SJSA1 (cell line): Measurements from ENCODE around the gene RFX3. TPM values are rescaled to one million over a fixed set of nuclear protein-coding genes. Genes with fewer than 3 reads are reported as not detected.

Source experiments
- DNase-seq, 2 experiments: peaks; one replicate each; pipeline ENCODE4 v3.0.0-alpha.2; 2015 to 2020; ENCODE audit warnings: low spot score in 2 of 2, low read depth in 1 of 2
- H3K27ac ChIP-seq: fragments of 250-450 bp; sonication (Bioruptor Pico); 2 replicates; pipeline ENCODE4 v1.5.1; 2020; ENCODE audit warnings: mild to moderate bottlenecking, moderate library complexity
- H3K27me3 ChIP-seq: fragments of 250-450 bp; sonication (Bioruptor Pico); replicated peaks from 2 replicates; pipeline ENCODE4 v1.5.1; 2020; ENCODE audit warnings: mild to moderate bottlenecking, moderate library complexity
- H3K36me3 ChIP-seq: fragments of 250-450 bp; sonication (Bioruptor Pico); 2 replicates; pipeline ENCODE4 v1.5.1; 2020; ENCODE audit warnings: mild to moderate bottlenecking
- H3K4me1 ChIP-seq: fragments of 250-450 bp; sonication (Bioruptor Pico); replicated peaks from 2 replicates; pipeline ENCODE4 v1.6.1; 2021; ENCODE audit warnings: mild to moderate bottlenecking
- H3K4me3 ChIP-seq: fragments of 250-450 bp; sonication (Bioruptor Pico); 2 replicates; pipeline ENCODE4 v1.5.1; 2020; ENCODE audit warnings: mild to moderate bottlenecking
- H3K9me3 ChIP-seq: fragments of 250-450 bp; sonication (Bioruptor Pico); replicated peaks from 2 replicates; pipeline ENCODE4 v1.5.1; 2020; ENCODE audit warnings: mild to moderate bottlenecking
- total RNA-seq: library from RNA; depleted of rRNA; stranded (reverse); fragments of >200 nt; shearing (Covaris generic); gene quantifications from 2 replicates; pipeline ENCODE4 v1.2.3, GENCODE V29; 2014

RFX3 gene
- total RNA-seq, 1 experiment from 2014 or later, result 0.32 TPM

DNA sequence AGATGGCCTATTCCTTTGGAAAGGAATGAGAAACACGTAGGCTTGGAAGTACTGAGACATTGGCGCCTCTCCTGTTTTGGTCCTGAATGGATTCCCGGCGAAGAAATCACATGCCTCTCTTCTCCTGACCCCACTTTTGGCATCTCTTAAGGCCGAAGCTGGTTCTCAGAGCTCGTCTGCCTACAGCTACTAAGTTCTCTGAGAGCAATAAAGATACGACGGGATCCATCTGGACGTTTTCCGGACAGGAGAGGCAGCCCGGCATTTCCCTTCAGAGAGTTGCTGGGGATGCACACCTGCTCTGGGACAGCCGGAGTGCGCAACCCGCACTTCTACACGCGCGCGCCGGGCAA is 345.1 kb downstream of the RFX3 start:
- Histone ChIP-seq H3K36me3 (no peaks in the 10 kb centered on the region), H3K27me3 (peaks cover 8% of the 10 kb centered on the region; the same call in 1 of the 2 replicates), H3K4me3 (no peak overlapping the region), H3K9me3 (no peaks in the 10 kb centered on the region), H3K4me1 (no peaks in the 10 kb centered on the region), H3K27ac (no peak overlapping the region)
- DNase-seq, result no peak

DNA sequence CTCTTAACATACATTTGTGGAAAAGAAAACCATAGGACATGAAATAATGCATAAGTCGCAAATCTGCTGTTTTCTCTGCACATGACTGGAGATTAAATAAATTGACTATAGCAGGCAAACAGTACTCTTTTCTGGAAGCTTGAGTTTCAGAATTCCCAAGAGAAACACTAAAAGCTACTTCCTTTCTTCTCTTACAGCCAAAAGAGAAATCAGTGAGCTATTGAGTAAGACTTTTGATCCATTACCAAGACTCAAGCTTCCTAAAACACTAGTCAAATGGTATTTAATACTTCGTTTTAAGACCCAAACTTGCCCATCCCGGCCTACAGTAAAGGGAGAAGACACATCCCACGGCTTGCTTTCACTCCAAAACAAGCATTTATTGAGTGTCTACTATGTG is 346.1 kb downstream of the RFX3 start:
- no peaks in the 10 kb centered on the region for H3K4me1 ChIP-seq
- DNase-seq, result no peak
- no peaks in the 10 kb centered on the region for H3K36me3 ChIP-seq
- H3K27me3 ChIP-seq, result peaks cover 8% of the 10 kb centered on the region; the same call in 1 of the 2 replicates
- H3K4me3 ChIP-seq, result no peak overlapping the region
- no peaks in the 10 kb centered on the region for H3K9me3 ChIP-seq
- no peak overlapping the region for H3K27ac ChIP-seq

GRCh38 chr9:3177936-3178335 is 347.9 kb downstream of the RFX3 start:
- Histone ChIP-seq H3K36me3 (no peaks in the 10 kb centered on the region), H3K4me1 (no peaks in the 10 kb centered on the region), H3K27ac (no peak overlapping the region), H3K27me3 (peaks cover 8% of the 10 kb centered on the region; the same call in 1 of the 2 replicates), H3K9me3 (no peaks in the 10 kb centered on the region), H3K4me3 (no peak overlapping the region)
- no peak for DNase-seq

- Histone ChIP-seq H3K4me1 (no peaks in the 10 kb centered on the region), H3K9me3 (no peaks in the 10 kb centered on the region), H3K4me3 (no peak overlapping the region), H3K27me3 (peaks cover 8% of the 10 kb centered on the region; the same call in 1 of the 2 replicates), H3K36me3 (no peaks in the 10 kb centered on the region), H3K27ac (no peak overlapping the region)
- no peak for DNase-seq
Observed at GRCh38 chr9:3177146-3177761, 348.5 kb downstream of the RFX3 start.

DNA sequence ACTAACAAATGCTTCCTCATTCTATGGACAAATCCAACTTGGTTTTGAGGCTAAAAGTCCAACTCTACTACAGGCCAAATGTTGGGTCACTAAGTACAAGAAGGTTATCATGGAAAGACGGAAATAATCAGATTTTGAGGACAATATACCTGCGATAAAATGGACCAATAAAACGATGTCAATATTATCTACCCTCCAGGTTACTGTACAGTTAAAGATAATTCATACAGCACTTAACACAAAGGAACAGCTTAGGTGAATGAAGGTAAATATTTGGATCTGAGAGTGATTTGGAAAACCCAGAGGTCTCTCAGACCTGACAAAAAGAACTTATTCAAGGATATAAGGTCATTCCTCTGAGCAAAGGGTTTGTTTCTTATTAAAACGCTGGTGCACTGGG is 352.4 kb downstream of the RFX3 start:
- DNase-seq, result no peak
- H3K9me3 ChIP-seq, result no peaks in the 10 kb centered on the region
- no peaks in the 10 kb centered on the region for H3K36me3 ChIP-seq
- H3K4me3 ChIP-seq, result no peak overlapping the region
- H3K4me1 ChIP-seq, result no peaks in the 10 kb centered on the region
- no peak overlapping the region for H3K27ac ChIP-seq
- H3K27me3 ChIP-seq, result no peaks in the 10 kb centered on the region

DNA sequence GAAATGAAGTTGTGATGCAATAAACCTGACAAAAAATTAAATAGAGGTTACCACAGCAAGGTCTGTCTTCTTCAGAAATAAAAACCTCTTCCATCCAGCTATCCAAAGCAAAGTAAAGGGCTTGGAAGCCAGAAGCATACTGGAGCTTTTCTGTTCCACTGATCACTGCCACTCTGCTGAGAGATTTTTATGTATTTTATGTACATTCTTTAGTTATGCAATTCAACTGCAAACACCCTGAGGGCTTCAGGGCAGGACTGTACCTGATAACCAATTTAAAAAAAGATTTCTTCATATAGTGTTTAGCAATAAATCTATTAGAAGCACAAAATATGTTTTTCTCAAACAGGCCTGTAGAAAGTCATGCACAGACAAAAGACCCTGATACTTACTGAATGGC is 355.0 kb downstream of the RFX3 start:
- no peaks in the 10 kb centered on the region for H3K27me3 ChIP-seq
- no peak overlapping the region for H3K4me3 ChIP-seq
- H3K27ac ChIP-seq, result no peak overlapping the region
- H3K36me3 ChIP-seq, result no peaks in the 10 kb centered on the region
- DNase-seq, result no peak
- no peaks in the 10 kb centered on the region for H3K9me3 ChIP-seq
- no peaks in the 10 kb centered on the region for H3K4me1 ChIP-seq
